ENCODE results near the gene C5orf24. TPM values are rescaled to one million over a fixed set of nuclear protein-coding genes. Genes with fewer than 3 reads are reported as not detected.
A peak's percentile ranks its signal among the peaks of the same experiment; 100 is the strongest.

The C5orf24 gene
- total RNA-seq, 1 experiment from 2014 or later = 22.5 TPM

- peak; percentile 91 for DNase-seq
- no peaks in the 10 kb centered on the region for H3K79me2 ChIP-seq (ENCODE audit: insufficient read depth, low read length)
- no CpG with 5 or more reads among the region's 79 CpGs for WGBS (ENCODE audit: extremely low coverage, insufficient read length, low lambda C conversion rate)
- H3K27me3 Mint-ChIP-seq (ENCODE audit: low read depth) = no peaks in the 10 kb centered on the region
- peaks cover 0 to 3% (median 1%) of the 10 kb centered on the region in 3 experiments; a peak in 3 of 7 replicates for H3K36me3 Mint-ChIP-seq (ENCODE audit: insufficient read depth in 1 of 3, low read depth in 3 of 3)
- H4K8ac ChIP-seq (replicated peaks; ENCODE audit: insufficient read length, low read depth, low read length) = peak within 1 kb of the TSS; percentile 8
- H3K27me3 ChIP-seq (ENCODE audit: insufficient read depth, low read length) = no peaks in the 10 kb centered on the region
- peak within 1 kb of the TSS; percentile 60 for H3K4me2 ChIP-seq (ENCODE audit: insufficient read depth, insufficient read length, low read length)
- peak within 1 kb of the TSS; percentile 89 to 92 for H3K4me3 Mint-ChIP-seq
- H4K20me1 ChIP-seq (ENCODE audit: control insufficient read depth, insufficient read depth, insufficient read length) = no peaks in the 10 kb centered on the region
- H2AK5ac ChIP-seq (ENCODE audit: insufficient read length, low read length) = no peak within 1 kb of the TSS
- H3K4me1 ChIP-seq (ENCODE audit: insufficient read depth, low read length) = no peaks in the 10 kb centered on the region
- H3K9ac ChIP-seq (ENCODE audit: extremely low read depth, insufficient read length, low read length) = peak within 1 kb of the TSS; percentile 72
- peak within 1 kb of the TSS; percentile 72 to 96 (median 83); a peak in 6 of 7 replicates for H3K27ac Mint-ChIP-seq
- H3K4me1 Mint-ChIP-seq = peaks cover 17% of the 10 kb centered on the region in 2 experiments
- no peak within 1 kb of the TSS for H2BK120ac ChIP-seq (ENCODE audit: low read depth, low read length, poor library complexity, severe bottlenecking)
- peaks cover 6% of the 10 kb centered on the region for H3K23me2 ChIP-seq (ENCODE audit: insufficient read length, low read depth, low read length, poor library complexity, severe bottlenecking)
- no peak within 1 kb of the TSS for H2BK5ac ChIP-seq (ENCODE audit: insufficient read length, low read length)
- no peaks in the 10 kb centered on the region for H3K9me3 ChIP-seq (ENCODE audit: control insufficient read depth, low read depth, low read length)
- H3K56ac ChIP-seq (ENCODE audit: insufficient read length, low read depth, low read length) = no peak within 1 kb of the TSS
- no peaks in the 10 kb centered on the region for H3K79me1 ChIP-seq (ENCODE audit: insufficient read depth, low read depth, low read length, poor library complexity, severe bottlenecking)
- H2BK15ac ChIP-seq (ENCODE audit: low read depth, low read length) = no peak within 1 kb of the TSS
- TF ChIP-seq CTCF (conservative IDR thresholded peaks at IDR 0.05) = no peak
- H2AFZ ChIP-seq (ENCODE audit: low read length) = peak within 1 kb of the TSS; percentile 87
- no peak within 1 kb of the TSS for H3K23ac ChIP-seq (ENCODE audit: insufficient read length, low read depth, low read length)
- peak within 1 kb of the TSS; percentile 7 for H3K27ac ChIP-seq (ENCODE audit: insufficient read length, low read depth, low read length)
- peak within 1 kb of the TSS; percentile 96 for H3K18ac ChIP-seq (ENCODE audit: insufficient read length, low read depth, low read length)
- H4K5ac ChIP-seq (ENCODE audit: insufficient read length, low read depth, low read length) = no peak within 1 kb of the TSS
- no peak within 1 kb of the TSS for H4K91ac ChIP-seq (ENCODE audit: insufficient read length, low read depth, low read length)
- H3K14ac ChIP-seq (ENCODE audit: insufficient read depth, low read length) = peak within 1 kb of the TSS; percentile 95
- H3K4ac ChIP-seq (ENCODE audit: low read depth, low read length) = no peak within 1 kb of the TSS
- H3K9me3 Mint-ChIP-seq = no peaks in the 10 kb centered on the region
- no peak within 1 kb of the TSS for H2BK12ac ChIP-seq (ENCODE audit: insufficient read length, low read depth, low read length)
- no peak within 1 kb of the TSS for H2BK20ac ChIP-seq (ENCODE audit: low read depth, low read length, poor library complexity, severe bottlenecking)
- no peak within 1 kb of the TSS for H3T11ph ChIP-seq (ENCODE audit: low read length)
Measured at GRCh38 chr5:134873987-134874830, 28.4 kb downstream of the C5orf24 start, which contains the start of gene TXNDC15. TXNDC15 (plus strand) TSS chr5:134874371; CDS start chr5:134874428, 57 bp downstream.

Data from H9 (cell line).